ENCODE data around the gene SSH2.

DNA sequence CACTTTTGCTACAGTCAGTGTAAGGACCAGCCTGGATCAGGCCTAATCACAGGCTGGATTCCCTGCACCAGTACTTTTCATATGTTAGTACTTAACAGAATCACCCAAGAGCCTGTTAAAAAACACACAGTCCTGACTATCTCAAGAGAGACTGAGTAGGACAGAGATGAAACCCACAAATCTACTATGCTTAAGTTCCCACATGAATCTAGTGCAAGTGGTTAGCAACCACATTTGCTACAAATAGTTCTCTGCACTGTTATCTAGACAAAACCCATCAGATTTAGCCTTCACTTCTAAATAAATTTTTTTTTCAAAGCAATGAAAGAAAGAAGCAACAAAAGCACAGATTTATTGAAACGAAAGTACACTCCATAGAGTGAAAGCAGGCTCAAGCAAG, 38.9 kb downstream of the SSH2 start:
- TF ChIP-seq, protein P1, sequence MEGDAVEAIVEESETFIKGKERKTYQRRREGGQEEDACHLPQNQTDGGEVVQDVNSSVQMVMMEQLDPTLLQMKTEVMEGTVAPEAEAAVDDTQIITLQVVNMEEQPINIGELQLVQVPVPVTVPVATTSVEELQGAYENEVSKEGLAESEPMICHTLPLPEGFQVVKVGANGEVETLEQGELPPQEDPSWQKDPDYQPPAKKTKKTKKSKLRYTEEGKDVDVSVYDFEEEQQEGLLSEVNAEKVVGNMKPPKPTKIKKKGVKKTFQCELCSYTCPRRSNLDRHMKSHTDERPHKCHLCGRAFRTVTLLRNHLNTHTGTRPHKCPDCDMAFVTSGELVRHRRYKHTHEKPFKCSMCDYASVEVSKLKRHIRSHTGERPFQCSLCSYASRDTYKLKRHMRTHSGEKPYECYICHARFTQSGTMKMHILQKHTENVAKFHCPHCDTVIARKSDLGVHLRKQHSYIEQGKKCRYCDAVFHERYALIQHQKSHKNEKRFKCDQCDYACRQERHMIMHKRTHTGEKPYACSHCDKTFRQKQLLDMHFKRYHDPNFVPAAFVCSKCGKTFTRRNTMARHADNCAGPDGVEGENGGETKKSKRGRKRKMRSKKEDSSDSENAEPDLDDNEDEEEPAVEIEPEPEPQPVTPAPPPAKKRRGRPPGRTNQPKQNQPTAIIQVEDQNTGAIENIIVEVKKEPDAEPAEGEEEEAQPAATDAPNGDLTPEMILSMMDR (IDR thresholded peaks at IDR 0.05; ENCODE audit: low read length) = no peak
- TF ChIP-seq EZH2phosphoT487 (IDR thresholded peaks at IDR 0.05; ENCODE audit: low read length) = no peak
